IMR-90 (cell line): Measurements from ENCODE around the gene WWC1. TPM values are rescaled to one million over a fixed set of nuclear protein-coding genes. Genes with fewer than 3 reads are reported as not detected.

ENCODE experiments used
- ATAC-seq: fragments of 200-7000 bp; cut with Tn5 transposase; 2 replicates; pipeline ENCODE4 v1.9.1; 2020; ENCODE audit warnings: low read depth, mild to moderate bottlenecking, moderate library complexity
- BruUV-seq: library from RNA; stranded (reverse); fragments of 400-500 nt; replicated peaks from 2 replicates; lab custom pipeline; 2021; lab: Mats Ljungman, UMichigan
- CTCF ChIA-PET: fragments of 300-600 bp; formaldehyde crosslinking; extraction: SDS; loops from one replicate; lab custom pipeline; 2021; ENCODE audit warnings: antibody characterized with exemption; lab: Yijun Ruan, JAX
- POLR2A ChIA-PET: fragments of 300-600 bp; sonication (Branson Sonifier 250); formaldehyde crosslinking; loops from one replicate; lab custom pipeline; 2022; ENCODE audit warnings: antibody characterized with exemption; ENCODE audit not compliant: unreplicated experiment; lab: Charles Lee
- DNase-seq: peaks from one replicate; pipeline ENCODE4 v3.0.0; 2013
- H2AFZ ChIP-seq: replicated peaks from 2 replicates; pipeline ENCODE3; 2013; ENCODE audit warnings: low read length, mild to moderate bottlenecking; ENCODE audit not compliant: poor library complexity
- H2AK5ac ChIP-seq: 2 replicates; pipeline ENCODE4 v1.6.1; 2013; ENCODE audit warnings: low read depth, low read length, inconsistent platforms
- H2AK9ac ChIP-seq: replicated peaks from 2 replicates; pipeline ENCODE3; 2013; ENCODE audit warnings: mild to moderate bottlenecking, low read depth, low read length, moderate library complexity; ENCODE audit not compliant: poor library complexity
- H2BK120ac ChIP-seq: 2 replicates; pipeline ENCODE4 v1.6.1; 2013; ENCODE audit warnings: low read depth, low read length, inconsistent platforms
- H2BK15ac ChIP-seq: 3 replicates; pipeline ENCODE4 v1.6.1; 2013; ENCODE audit warnings: low read depth, low read length, inconsistent platforms
- H2BK20ac ChIP-seq: 2 replicates; pipeline ENCODE4 v1.6.1; 2013; ENCODE audit warnings: low read depth, mild to moderate bottlenecking, inconsistent platforms, low read length, moderate library complexity
- H2BK5ac ChIP-seq: 2 replicates; pipeline ENCODE4 v1.6.1; 2013; ENCODE audit warnings: mild to moderate bottlenecking, low read depth, low read length, inconsistent platforms; ENCODE audit not compliant: poor library complexity, severe bottlenecking
- H3K14ac ChIP-seq: replicated peaks from 2 replicates; pipeline ENCODE4 v1.6.1; 2013; ENCODE audit warnings: low read depth, low read length, inconsistent platforms
- H3K18ac ChIP-seq: 2 replicates; pipeline ENCODE4 v1.6.1; 2013; ENCODE audit warnings: low read depth, low read length, control low read depth
- H3K23ac ChIP-seq: 2 replicates; pipeline ENCODE4 v1.6.1; 2013; ENCODE audit warnings: low read depth, low read length, inconsistent platforms
- H3K27ac ChIP-seq: 2 replicates; pipeline ENCODE4 v1.5.1; 2013; ENCODE audit warnings: mild to moderate bottlenecking, control low read depth, low read length; ENCODE audit not compliant: insufficient read depth
- H3K27me3 ChIP-seq: 2 replicates; pipeline ENCODE4 v1.6.1; 2013; ENCODE audit warnings: low read length; ENCODE audit not compliant: control insufficient read depth, insufficient read depth
- H3K36me3 ChIP-seq: 2 replicates; pipeline ENCODE4 v1.6.1; 2013; ENCODE audit warnings: low read length, mixed read lengths; ENCODE audit not compliant: control insufficient read depth, insufficient read depth
- H3K4ac ChIP-seq: 2 replicates; pipeline ENCODE4 v1.6.1; 2013; ENCODE audit warnings: low read depth, low read length, inconsistent platforms
- H3K4me1 ChIP-seq: 2 replicates; pipeline ENCODE4 v1.6.1; 2013; ENCODE audit warnings: low read length, mixed read lengths; ENCODE audit not compliant: control insufficient read depth, insufficient read depth
- H3K4me2 ChIP-seq: 2 replicates; pipeline ENCODE4 v1.6.1; 2013; ENCODE audit warnings: low read depth, mild to moderate bottlenecking, control low read depth, low read length, moderate library complexity
- H3K4me3 ChIP-seq: 2 replicates; pipeline ENCODE4 v1.5.1; 2013; ENCODE audit warnings: low read depth, mild to moderate bottlenecking, control low read depth, low read length, moderate library complexity; ENCODE audit not compliant: insufficient read depth
- H3K56ac ChIP-seq: 2 replicates; pipeline ENCODE4 v1.6.1; 2013; ENCODE audit warnings: low read length, inconsistent platforms; ENCODE audit not compliant: insufficient read depth; ENCODE audit errors: extremely low read depth
- H3K79me1 ChIP-seq, 2 experiments: 2 replicates each; pipeline ENCODE4 v1.6.1; 2013; ENCODE audit warnings: low read length in 2 of 2, inconsistent platforms in 1 of 2, low read depth in 1 of 2
- H3K9ac ChIP-seq: 2 replicates; pipeline ENCODE4 v1.6.1; 2013; ENCODE audit warnings: low read depth, low read length, control low read depth
- H3K9me1 ChIP-seq: 2 replicates; pipeline ENCODE4 v1.6.1; 2013; ENCODE audit warnings: low read length, inconsistent platforms; ENCODE audit not compliant: insufficient read depth
- H3K9me3 ChIP-seq: 2 replicates; pipeline ENCODE4 v1.6.1; 2013; ENCODE audit warnings: low read length; ENCODE audit not compliant: control insufficient read depth, insufficient read depth
- H4K20me1 ChIP-seq: 2 replicates; pipeline ENCODE4 v1.6.1; 2013; ENCODE audit warnings: low read length, inconsistent platforms; ENCODE audit not compliant: insufficient read depth
- H4K5ac ChIP-seq: 2 replicates; pipeline ENCODE4 v1.6.1; 2013; ENCODE audit warnings: mild to moderate bottlenecking, low read depth, low read length, control low read depth
- H4K8ac ChIP-seq, 2 experiments: 2 replicates each; pipeline ENCODE4 v1.6.1; 2013; ENCODE audit warnings: low read depth in 2 of 2, low read length in 2 of 2, control low read depth in 1 of 2, inconsistent platforms in 1 of 2
- H4K91ac ChIP-seq: 2 replicates; pipeline ENCODE4 v1.6.1; 2013; ENCODE audit warnings: low read depth, low read length, inconsistent platforms; ENCODE audit not compliant: insufficient read depth
- BHLHE40 ChIP-seq: fragments of 150-350 bp; IDR thresholded peaks from 2 replicates; pipeline ENCODE4 v1.6.1; 2016; ENCODE audit warnings: mild to moderate bottlenecking, low read depth, low read length
- CEBPB ChIP-seq: IDR thresholded peaks from 2 replicates; pipeline ENCODE4 v1.6.1; 2012; ENCODE audit warnings: low read depth, low read length, improper control_type of control experiment
- CHD1 ChIP-seq: IDR thresholded peaks from 2 replicates; pipeline ENCODE4 v1.6.1; 2012; ENCODE audit warnings: low read depth, low read length, improper control_type of control experiment
- CTCF ChIP-seq: conservative IDR thresholded peaks from 2 replicates; pipeline ENCODE4 v1.5.1; 2012; ENCODE audit warnings: mild to moderate bottlenecking, low read depth, low read length, improper control_type of control experiment
- ELK1 ChIP-seq: fragments of 150-350 bp; IDR thresholded peaks from 2 replicates; pipeline ENCODE4 v1.6.1; 2016; ENCODE audit warnings: low read depth, mild to moderate bottlenecking, low read length, moderate library complexity, borderline replicate concordance
- FOS ChIP-seq: fragments of 150-350 bp; IDR thresholded peaks from 2 replicates; pipeline ENCODE4 v1.6.1; 2016; ENCODE audit warnings: low read depth, low read length
- MAFK ChIP-seq: IDR thresholded peaks from 2 replicates; pipeline ENCODE4 v1.6.1; 2012; ENCODE audit warnings: low read depth, low read length, improper control_type of control experiment
- MAZ ChIP-seq: IDR thresholded peaks from 2 replicates; pipeline ENCODE4 v1.6.1; 2012; ENCODE audit warnings: low read depth, mild to moderate bottlenecking, low read length, improper control_type of control experiment, moderate library complexity, borderline replicate concordance
- MXI1 ChIP-seq: IDR thresholded peaks from 2 replicates; pipeline ENCODE4 v1.6.1; 2012; ENCODE audit warnings: low read depth, mild to moderate bottlenecking, low read length, moderate library complexity, borderline replicate concordance
- NFE2L2 ChIP-seq: fragments of 150-350 bp; IDR thresholded peaks from 2 replicates; pipeline ENCODE4 v1.6.1; 2016; ENCODE audit warnings: low read depth, mild to moderate bottlenecking, low read length
- POLR2A ChIP-seq: IDR thresholded peaks from 2 replicates; pipeline ENCODE4 v1.6.1; 2012; ENCODE audit warnings: mild to moderate bottlenecking, low read depth, low read length
- RAD21 ChIP-seq: IDR thresholded peaks from 2 replicates; pipeline ENCODE4 v1.6.1; 2012; ENCODE audit warnings: low read length, improper control_type of control experiment
- RCOR1 ChIP-seq: IDR thresholded peaks from 2 replicates; pipeline ENCODE4 v1.6.1; 2012; ENCODE audit warnings: mild to moderate bottlenecking, low read length, improper control_type of control experiment; ENCODE audit not compliant: insufficient replicate concordance
- RFX5 ChIP-seq: IDR thresholded peaks from 2 replicates; pipeline ENCODE4 v1.8.0; 2012; ENCODE audit warnings: low read depth, mild to moderate bottlenecking, low read length, moderate library complexity
- SMC3 ChIP-seq: fragments of 150-350 bp; IDR thresholded peaks from 2 replicates; pipeline ENCODE4 v1.6.1; 2016; ENCODE audit warnings: low read depth, mild to moderate bottlenecking, antibody characterized with exemption, low read length, moderate library complexity
- USF2 ChIP-seq: fragments of 150-350 bp; IDR thresholded peaks from 2 replicates; pipeline ENCODE4 v1.6.1; 2017; ENCODE audit warnings: mild to moderate bottlenecking, antibody characterized with exemption, low read length, low read depth
- WGBS, 2 experiments: methylation state at CpG; one replicate each; pipeline versions ENCODE4 v1.1.5 to v1.1.7; 2013; ENCODE audit warnings: missing lambda C conversion rate in 2 of 2; ENCODE audit not compliant: insufficient read length in 1 of 2; ENCODE audit errors: extremely low coverage in 2 of 2; 5-methylcytosine and 5-hydroxymethylcytosine counted together
- dilution Hi-C: fragments of 300-500 bp; cut with HindIII; formaldehyde crosslinking; loops from one replicate; pipeline ENCODE4 v1.14.3; 2018; ENCODE audit warnings: low sequenced_read_pairs; ENCODE audit not compliant: unreplicated experiment
- in situ Hi-C: fragments of 300-500 bp; cut with MboI; formaldehyde crosslinking; loops from 3 replicates; pipeline ENCODE4 v1.14.3; 2019; ENCODE audit warnings: low sequenced_read_pairs, inconsistent platforms, mixed read lengths
- intact Hi-C: fragments of 100-400 bp; cut with micrococcal nuclease; formaldehyde crosslinking; loops from 2 replicates; pipeline ENCODE4 v1.10.0; 2022
- polyA plus RNA-seq, 3 experiments: library from polyadenylated mRNA; depleted of rRNA; stranded (reverse); fragments of >200 nt; gene quantifications; 2 replicates each; pipeline ENCODE4 v1.2.3, GENCODE V29; 2012; ENCODE audit warnings: low replicate concordance in 1 of 3
- total RNA-seq: library from RNA; depleted of rRNA; stranded (reverse); fragments of >200 nt; gene quantifications from 2 replicates; pipeline ENCODE4 v1.2.3, GENCODE V29; 2012

WWC1 gene
- total and polyA plus RNA-seq, 2 of the 4 experiments (the other 2 are of a cell fraction): 9.1 to 10.3 TPM

GRCh38 chr5:168477060-168477459, 185.6 kb downstream of the WWC1 start:
- Histone ChIP-seq H2BK5ac (no peak overlapping the region), H3K9me3 (no peaks in the 10 kb centered on the region), H3K9ac (no peak overlapping the region), H2AK9ac (no peak overlapping the region), H2BK20ac (no peak overlapping the region), H3K36me3 (no peaks in the 10 kb centered on the region), H3K4ac (no peak overlapping the region; the same call in 1 of the 2 replicates), H3K79me1 (no peaks in the 10 kb centered on the region), H4K8ac (no peak overlapping the region; a peak in 1 of 4 replicates), H4K20me1 (no peaks in the 10 kb centered on the region), H2AFZ (peak overlapping the region; percentile 67), H3K4me2 (0 out of 2 replicates have a peak overlapping the region, but pooled peaks have one; percentile 3), H2BK120ac (no peak overlapping the region), H2BK15ac (no peak overlapping the region), H3K23ac (no peak overlapping the region), H3K9me1 (peaks cover 3% of the 10 kb centered on the region; the same call in 1 of the 2 replicates), H3K4me3 (no peak overlapping the region), H3K27ac (no peak overlapping the region), H4K5ac (no peak overlapping the region), H4K91ac (no peak overlapping the region), H3K4me1 (peaks cover 6% of the 10 kb centered on the region), H3K18ac (no peak overlapping the region), H3K27me3 (no peaks in the 10 kb centered on the region), H3K14ac (no peak overlapping the region), H3K56ac (no peak overlapping the region), H2AK5ac (no peak overlapping the region; the same call in 1 of the 2 replicates)
- in situ Hi-C loops (no loop called here), intact Hi-C loops (no loop called here), dilution Hi-C loops (no loop called here)
- no CpG with 5 or more reads among the region's 7 CpGs for WGBS, 2 experiments
- CTCF ChIA-PET: interaction anchor here (0.6 to 1.3 kb wide), 3 partner anchors 9 to 1469 kb away, joined by 3 to 6 read pairs (median 3); partner anchors contain the start of genes RARS1 and WWC1
- TF ChIP-seq RFX5 (no peak), RAD21 (no peak), MAZ (no peak), SMC3 (no peak), POLR2A (no peak), CEBPB (no peak), ELK1 (no peak), NFE2L2 (no peak), CTCF (no peak), FOS (no peak), MAFK (no peak), CHD1 (no peak), BHLHE40 (no peak), RCOR1 (no peak), USF2 (no peak), MXI1 (no peak)
- POLR2A ChIA-PET: no interaction called here
- ATAC-seq: peak; percentile 17
- BruUV-seq: no TSS peak
- DNase-seq: peak; percentile 78
